ENCODE data around the gene SOST. TPM values are rescaled to one million over a fixed set of nuclear protein-coding genes. Genes with fewer than 3 reads are reported as not detected.
A peak's percentile ranks its signal among the peaks of the same experiment; 100 is the strongest.

Gene SOST
- total RNA-seq, 1 experiment from 2014 or later, result not detected

GRCh38 chr17:43780135-43780534 lies 21.5 kb upstream of the SOST start, which contains the start of gene CFAP97D1:
Gene CFAP97D1 (plus strand): TSS chr17:43780435. CDS start chr17:43780463, 28 bp downstream.
- H3K9me3 ChIP-seq (ENCODE audit: control insufficient read depth, insufficient read depth, low read depth, low read length), result no peaks in the 10 kb centered on the region
- BruUV-seq (replicated peaks), result no TSS peak
- ChIA-PET CTCF (no interaction called here), POLR2A (no interaction called here)
- intact Hi-C loops (cut with micrococcal nuclease; ENCODE audit: unreplicated experiment) (no loop called here), in situ Hi-C loops (cut with HindIII; ENCODE audit: low pct_unique_long_range_greater_than_20kb, low sequenced_read_pairs) (no loop called here)
- H3K4me1 ChIP-seq (ENCODE audit: control insufficient read depth, insufficient read depth, low read length), result peaks cover 9% of the 10 kb centered on the region; the same call in 1 of the 2 replicates
- TF ChIP-seq SIN3A (IDR thresholded peaks at IDR 0.05; ENCODE audit: borderline replicate concordance, insufficient read depth, low read depth, low read length), result no peak
- no peak for TF ChIP-seq TCF7L2 (IDR thresholded peaks at IDR 0.05; ENCODE audit: low read depth, low read length)
- TF ChIP-seq POLR2AphosphoS5 (IDR thresholded peaks at IDR 0.05; ENCODE audit: low read depth, low read length), result no peak
- TF ChIP-seq CTCF (IDR thresholded peaks at IDR 0.05), result no peak
- no peak for TF ChIP-seq REST (IDR thresholded peaks at IDR 0.05; ENCODE audit: insufficient read depth in 1 of 2, low read depth in 2 of 2, low read length in 1 of 2)
- H3K36me3 ChIP-seq (ENCODE audit: control insufficient read depth, insufficient read depth, low read length), result no peaks in the 10 kb centered on the region
- peak within 1 kb of the TSS; percentile 65 to 70 for H3K4me3 ChIP-seq (ENCODE audit: low read depth in 2 of 2, low read length in 2 of 2)
- ATAC-seq (no peak), DNase-seq (ENCODE audit: low read depth, low spot score) (no peak)
- H3K27me3 ChIP-seq (ENCODE audit: control insufficient read depth, insufficient read depth, low read length), result no peaks in the 10 kb centered on the region
- no peak within 1 kb of the TSS for H3K27ac ChIP-seq (ENCODE audit: low read length)

- no peaks in the 10 kb centered on the region for H3K9me3 ChIP-seq (ENCODE audit: control insufficient read depth, insufficient read depth, low read depth, low read length)
- POLR2A ChIA-PET, result no interaction called here
- CTCF ChIA-PET, result no interaction called here
- no peak for DNase-seq (ENCODE audit: low read depth, low spot score)
- intact Hi-C loops (cut with micrococcal nuclease; ENCODE audit: unreplicated experiment), result no loop called here
- H3K4me1 ChIP-seq (ENCODE audit: control insufficient read depth, insufficient read depth, low read length), result peaks cover 9% of the 10 kb centered on the region; the same call in 1 of the 2 replicates
- ATAC-seq, result peak; percentile 13; the same call in 1 of the 2 replicates
- TF ChIP-seq TCF7L2 (IDR thresholded peaks at IDR 0.05; ENCODE audit: low read depth, low read length), result no peak
- no peak for TF ChIP-seq POLR2AphosphoS5 (IDR thresholded peaks at IDR 0.05; ENCODE audit: low read depth, low read length)
- no peak for TF ChIP-seq REST (IDR thresholded peaks at IDR 0.05; ENCODE audit: insufficient read depth in 1 of 2, low read depth in 2 of 2, low read length in 1 of 2)
- no peak for TF ChIP-seq CTCF (IDR thresholded peaks at IDR 0.05)
- TF ChIP-seq SIN3A (IDR thresholded peaks at IDR 0.05; ENCODE audit: borderline replicate concordance, insufficient read depth, low read depth, low read length), result no peak
- no TSS peak for BruUV-seq (replicated peaks)
- H3K4me3 ChIP-seq (ENCODE audit: low read depth in 2 of 2, low read length in 2 of 2), result peak overlapping the region; percentile 65 to 70
- H3K27ac ChIP-seq (ENCODE audit: low read length), result no peak overlapping the region
- H3K36me3 ChIP-seq (ENCODE audit: control insufficient read depth, insufficient read depth, low read length), result no peaks in the 10 kb centered on the region
- no peaks in the 10 kb centered on the region for H3K27me3 ChIP-seq (ENCODE audit: control insufficient read depth, insufficient read depth, low read length)
- in situ Hi-C loops (cut with HindIII; ENCODE audit: low pct_unique_long_range_greater_than_20kb, low sequenced_read_pairs), result no loop called here
Observed at GRCh38 chr17:43779145-43780125, 20.8 kb upstream of the SOST start.
